ENCODE data around the gene FBXL15. TPM values are rescaled to one million over a fixed set of nuclear protein-coding genes. Genes with fewer than 3 reads are reported as not detected.

Gene FBXL15
- total RNA-seq, 2 donors from 2014 or later = 9.7 to 11.4 TPM

DNA sequence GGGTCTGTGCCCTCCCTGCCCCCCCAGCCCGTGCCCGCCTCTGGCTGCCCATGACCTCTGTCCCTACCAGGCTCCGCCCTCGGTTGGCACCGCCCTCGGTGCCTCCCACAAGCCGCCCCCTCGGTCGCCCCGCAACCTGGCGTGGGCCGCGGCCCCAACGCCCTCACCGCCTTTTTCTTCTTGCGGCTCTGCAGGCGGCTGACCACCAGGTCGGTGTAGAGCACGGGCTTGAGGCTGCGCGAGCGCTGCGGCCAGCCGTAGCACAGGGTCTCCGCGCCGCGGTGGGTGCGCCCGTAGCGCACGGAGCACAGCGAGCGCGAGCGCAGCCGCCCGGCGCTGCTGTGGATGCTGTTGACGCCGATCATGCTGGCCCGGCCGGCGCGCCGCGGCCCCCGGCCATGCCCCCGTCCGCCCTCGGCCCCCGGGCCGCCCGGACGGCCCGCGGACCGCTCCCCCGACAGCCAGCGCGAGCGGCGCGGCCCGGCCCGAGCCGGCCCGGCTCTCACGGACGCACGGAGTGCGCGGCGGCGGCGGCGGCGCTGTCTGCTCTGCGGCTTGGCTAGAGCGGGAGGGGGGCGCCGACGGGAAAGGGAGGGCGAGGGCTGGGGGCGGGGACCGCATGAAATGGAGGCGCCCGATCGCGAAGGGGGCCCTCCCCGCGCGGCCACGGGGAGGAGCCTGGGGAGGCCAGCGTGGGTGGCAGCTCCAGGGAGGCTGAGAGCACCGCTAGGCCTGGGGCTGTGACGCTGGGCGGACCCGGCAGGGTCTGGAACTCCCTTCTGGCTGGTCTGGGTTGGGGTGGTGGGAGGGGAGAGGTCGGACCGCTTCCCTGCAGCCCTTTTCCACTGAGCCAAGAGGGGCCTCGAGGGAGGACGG is 11.7 kb upstream of the FBXL15 start:
- Histone ChIP-seq H3K27me3 (ENCODE audit: control insufficient read depth, insufficient read depth, low read length, poor library complexity, severe bottlenecking) (peaks cover 65% of the 10 kb centered on the region), H3K27ac (ENCODE audit: low read depth, low read length) (no peak overlapping the region), H3K36me3 (ENCODE audit: control insufficient read depth, insufficient read depth, low read length) (no peaks in the 10 kb centered on the region), H3K9ac (ENCODE audit: extremely low read depth, low read length, poor library complexity, severe bottlenecking) (no peak overlapping the region), H3K4me1 (ENCODE audit: control insufficient read depth, insufficient read depth, low read length) (no peaks in the 10 kb centered on the region), H3K9me3 (ENCODE audit: control insufficient read depth, low read length) (no peaks in the 10 kb centered on the region), H3K4me3 (ENCODE audit: low read length) (peak overlapping the region; percentile 62)
- Mint-ChIP-seq H3K27ac (no peak overlapping the region), H3K4me3 (peak overlapping the region; percentile 53), H3K27me3 (ENCODE audit: insufficient read depth) (peaks cover 74% of the 10 kb centered on the region), H3K4me1 (peaks cover 18% of the 10 kb centered on the region), H3K36me3 (ENCODE audit: low read depth) (no peaks in the 10 kb centered on the region), H3K9me3 (no peaks in the 10 kb centered on the region)
- peak; percentile 78 for DNase-seq
- TF ChIP-seq, protein P1, sequence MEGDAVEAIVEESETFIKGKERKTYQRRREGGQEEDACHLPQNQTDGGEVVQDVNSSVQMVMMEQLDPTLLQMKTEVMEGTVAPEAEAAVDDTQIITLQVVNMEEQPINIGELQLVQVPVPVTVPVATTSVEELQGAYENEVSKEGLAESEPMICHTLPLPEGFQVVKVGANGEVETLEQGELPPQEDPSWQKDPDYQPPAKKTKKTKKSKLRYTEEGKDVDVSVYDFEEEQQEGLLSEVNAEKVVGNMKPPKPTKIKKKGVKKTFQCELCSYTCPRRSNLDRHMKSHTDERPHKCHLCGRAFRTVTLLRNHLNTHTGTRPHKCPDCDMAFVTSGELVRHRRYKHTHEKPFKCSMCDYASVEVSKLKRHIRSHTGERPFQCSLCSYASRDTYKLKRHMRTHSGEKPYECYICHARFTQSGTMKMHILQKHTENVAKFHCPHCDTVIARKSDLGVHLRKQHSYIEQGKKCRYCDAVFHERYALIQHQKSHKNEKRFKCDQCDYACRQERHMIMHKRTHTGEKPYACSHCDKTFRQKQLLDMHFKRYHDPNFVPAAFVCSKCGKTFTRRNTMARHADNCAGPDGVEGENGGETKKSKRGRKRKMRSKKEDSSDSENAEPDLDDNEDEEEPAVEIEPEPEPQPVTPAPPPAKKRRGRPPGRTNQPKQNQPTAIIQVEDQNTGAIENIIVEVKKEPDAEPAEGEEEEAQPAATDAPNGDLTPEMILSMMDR (conservative IDR thresholded peaks at IDR 0.05) = no peak
- 0 to 3% methylated on average over 1 to 101 of the region's 103 CpGs for WGBS, 2 experiments (ENCODE audit: insufficient coverage in 1 of 2, insufficient read length in 1 of 2)

DNA sequence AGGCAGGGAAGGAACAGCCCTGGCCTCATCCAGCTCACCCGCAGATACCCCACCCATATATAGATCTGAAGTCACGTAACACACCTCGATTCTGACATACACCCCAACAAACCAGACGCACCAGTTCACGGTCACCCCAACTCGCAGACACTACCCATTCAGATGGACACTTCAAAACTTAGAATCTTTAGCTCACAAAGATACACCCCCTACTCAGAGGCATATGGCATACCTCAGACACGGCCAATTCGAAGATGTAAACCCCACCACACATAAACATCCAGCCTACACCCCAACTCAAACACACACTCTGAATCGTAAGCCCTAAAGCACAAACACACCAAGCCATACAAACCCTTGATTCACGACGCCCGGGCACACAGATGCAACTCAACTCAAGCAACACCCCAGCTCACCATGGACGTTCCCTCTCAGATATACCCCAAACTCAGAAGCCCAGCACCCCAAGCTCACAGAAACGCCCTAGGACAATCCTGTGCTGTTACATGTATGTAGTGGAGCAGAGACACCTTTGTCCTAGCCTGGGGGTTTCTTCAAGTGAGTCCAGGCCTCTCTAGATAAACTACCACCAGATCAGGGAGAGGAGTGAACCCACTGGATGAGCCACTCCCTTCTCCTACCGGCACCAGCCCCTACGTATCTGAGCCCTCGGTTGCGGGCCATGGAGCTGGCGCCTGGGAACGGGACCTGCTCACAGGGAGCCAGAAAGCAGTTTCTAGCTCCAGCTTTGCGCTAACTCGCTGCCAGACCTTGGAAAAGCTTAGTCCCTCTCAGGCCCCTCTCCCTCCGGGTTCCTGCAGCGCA is 10.8 kb upstream of the FBXL15 start:
- Histone ChIP-seq H3K9me3 (ENCODE audit: control insufficient read depth, low read length) (no peaks in the 10 kb centered on the region), H3K4me3 (ENCODE audit: low read length) (peak overlapping the region; percentile 75), H3K4me1 (ENCODE audit: control insufficient read depth, insufficient read depth, low read length) (no peaks in the 10 kb centered on the region), H3K27me3 (ENCODE audit: control insufficient read depth, insufficient read depth, low read length, poor library complexity, severe bottlenecking) (peaks cover 65% of the 10 kb centered on the region), H3K36me3 (ENCODE audit: control insufficient read depth, insufficient read depth, low read length) (no peaks in the 10 kb centered on the region), H3K9ac (ENCODE audit: extremely low read depth, low read length, poor library complexity, severe bottlenecking) (no peak overlapping the region), H3K27ac (ENCODE audit: low read depth, low read length) (no peak overlapping the region)
- peak; percentile 71 for DNase-seq
- H3K27me3 Mint-ChIP-seq (ENCODE audit: insufficient read depth) = peaks cover 81% of the 10 kb centered on the region
- H3K4me3 Mint-ChIP-seq = peak overlapping the region; percentile 53
- no peaks in the 10 kb centered on the region for H3K9me3 Mint-ChIP-seq
- H3K4me1 Mint-ChIP-seq = peaks cover 18% of the 10 kb centered on the region
- TF ChIP-seq, protein P1 (conservative IDR thresholded peaks at IDR 0.05) = no peak
- H3K36me3 Mint-ChIP-seq (ENCODE audit: low read depth) = no peaks in the 10 kb centered on the region
- WGBS, 2 experiments (ENCODE audit: insufficient coverage in 1 of 2, insufficient read length in 1 of 2) = 42 to 50% methylated on average over 15 to 24 of the region's 24 CpGs
- no peak overlapping the region for H3K27ac Mint-ChIP-seq

GRCh38 chr10:102410429-102411073 is 10.1 kb upstream of the FBXL15 start:
- H3K36me3 Mint-ChIP-seq (ENCODE audit: low read depth) = no peaks in the 10 kb centered on the region
- WGBS, 2 experiments (ENCODE audit: insufficient coverage in 1 of 2, insufficient read length in 1 of 2) = 12% methylated on average over 23 to 48 of the region's 48 CpGs
- no peaks in the 10 kb centered on the region for H3K9me3 ChIP-seq (ENCODE audit: control insufficient read depth, low read length)
- H3K4me1 ChIP-seq (ENCODE audit: control insufficient read depth, insufficient read depth, low read length) = no peaks in the 10 kb centered on the region
- peaks cover 18% of the 10 kb centered on the region for H3K4me1 Mint-ChIP-seq
- H3K27me3 Mint-ChIP-seq (ENCODE audit: insufficient read depth) = peaks cover 80% of the 10 kb centered on the region
- peaks cover 65% of the 10 kb centered on the region for H3K27me3 ChIP-seq (ENCODE audit: control insufficient read depth, insufficient read depth, low read length, poor library complexity, severe bottlenecking)
- no peak overlapping the region for H3K27ac ChIP-seq (ENCODE audit: low read depth, low read length)
- peak overlapping the region; percentile 75 for H3K4me3 ChIP-seq (ENCODE audit: low read length)
- no peak overlapping the region for H3K9ac ChIP-seq (ENCODE audit: extremely low read depth, low read length, poor library complexity, severe bottlenecking)
- peak; percentile 78 for DNase-seq
- TF ChIP-seq, protein P1 (conservative IDR thresholded peaks at IDR 0.05) = no peak
- H3K4me3 Mint-ChIP-seq = peak overlapping the region; percentile 53
- no peaks in the 10 kb centered on the region for H3K9me3 Mint-ChIP-seq
- no peaks in the 10 kb centered on the region for H3K36me3 ChIP-seq (ENCODE audit: control insufficient read depth, insufficient read depth, low read length)
- H3K27ac Mint-ChIP-seq = no peak overlapping the region
